Gastroesophageal sphincter (tissue), 3 donors: ENCODE results near the gene RREB1.

Experiments used
- CTCF ChIP-seq, 4 experiments: fragments of 200-600 bp in 2 of 4; fragments of 450-650 bp in 2 of 4; sonication (generic) in 1 of 4; IDR thresholded peaks; one replicate each; pipeline ENCODE4 v1.5.1; 2017 to 2019; ENCODE audit warnings: antibody characterized with exemption in 4 of 4, mild to moderate bottlenecking in 2 of 4, moderate library complexity in 2 of 4
- POLR2A ChIP-seq, 2 donors: fragments of 450-650 bp; IDR thresholded peaks; one replicate each; pipeline ENCODE4 v1.6.1; 2017; ENCODE audit warnings: antibody characterized with exemption in 2 of 2, mild to moderate bottlenecking in 2 of 2, moderate library complexity in 1 of 2
- POLR2AphosphoS5 ChIP-seq: sonication (generic); formaldehyde crosslinking; IDR thresholded peaks from one replicate; pipeline ENCODE4 v1.6.1; 2017; ENCODE audit warnings: antibody characterized with exemption

GRCh38 chr6:7183707-7184106 lies 75.9 kb downstream of the RREB1 start:
- no peak for TF ChIP-seq CTCF (IDR thresholded peaks at IDR 0.05)
- TF ChIP-seq POLR2AphosphoS5 = no peak
- no peak for TF ChIP-seq POLR2A (IDR thresholded peaks at IDR 0.05)
